ENCODE data around the gene NID2.

The NID2 gene

GRCh38 chr14:52076334-52076733 is 7.5 kb upstream of the NID2 start:
- no peak for TF ChIP-seq CTCF (IDR thresholded peaks at IDR 0.05; ENCODE audit: control insufficient read depth, insufficient read depth, low read depth, low read length, missing control alignments)
- H3K4me3 ChIP-seq (ENCODE audit: control insufficient read depth, low read depth, low read length): no peak overlapping the region
- no peak for DNase-seq (ENCODE audit: low read depth)

GRCh38 chr14:52075371-52075770 is 6.5 kb upstream of the NID2 start:
- no peak overlapping the region for H3K4me3 ChIP-seq (ENCODE audit: control insufficient read depth, low read depth, low read length)
- TF ChIP-seq CTCF (IDR thresholded peaks at IDR 0.05; ENCODE audit: control insufficient read depth, insufficient read depth, low read depth, low read length, missing control alignments): no peak
- no peak for DNase-seq (ENCODE audit: low read depth)

- no peak for DNase-seq (ENCODE audit: low read depth)
- H3K4me3 ChIP-seq (ENCODE audit: control insufficient read depth, low read depth, low read length): no peak overlapping the region
- no peak for TF ChIP-seq CTCF (IDR thresholded peaks at IDR 0.05; ENCODE audit: control insufficient read depth, insufficient read depth, low read depth, low read length, missing control alignments)
These were observed 4.4 kb upstream of the NID2 start for GRCh38 chr14:52073251-52073650.

- no peak for DNase-seq (ENCODE audit: low read depth)
- H3K4me3 ChIP-seq (ENCODE audit: control insufficient read depth, low read depth, low read length): no peak overlapping the region
- TF ChIP-seq CTCF (IDR thresholded peaks at IDR 0.05; ENCODE audit: control insufficient read depth, insufficient read depth, low read depth, low read length, missing control alignments): no peak
These were observed 3.5 kb upstream of the NID2 start for GRCh38 chr14:52072266-52072780.

- no peak overlapping the region for H3K4me3 ChIP-seq (ENCODE audit: control insufficient read depth, low read depth, low read length)
- peak; percentile 27 for TF ChIP-seq CTCF (IDR thresholded peaks at IDR 0.05; ENCODE audit: control insufficient read depth, insufficient read depth, low read depth, low read length, missing control alignments)
- no peak for DNase-seq (ENCODE audit: low read depth)
These were observed 2.8 kb upstream of the NID2 start for GRCh38 chr14:52071675-52072074.

- no peak for TF ChIP-seq CTCF (IDR thresholded peaks at IDR 0.05; ENCODE audit: control insufficient read depth, insufficient read depth, low read depth, low read length, missing control alignments)
- peak overlapping the region; percentile 92 for H3K4me3 ChIP-seq (ENCODE audit: control insufficient read depth, low read depth, low read length)
- no peak for DNase-seq (ENCODE audit: low read depth)
These were observed 1.2 kb upstream of the NID2 start for GRCh38 chr14:52070051-52070431.
